Suppressor macrophage (primary cell): Measurements from ENCODE around the gene NFIX.
A peak's percentile ranks its signal among the peaks of the same experiment; 100 is the strongest.

Source experiments
- DNase-seq, 4 experiments: peaks; one replicate each; pipeline ENCODE4 v3.0.0-alpha.2; 2020 to 2022

The NFIX gene

DNA sequence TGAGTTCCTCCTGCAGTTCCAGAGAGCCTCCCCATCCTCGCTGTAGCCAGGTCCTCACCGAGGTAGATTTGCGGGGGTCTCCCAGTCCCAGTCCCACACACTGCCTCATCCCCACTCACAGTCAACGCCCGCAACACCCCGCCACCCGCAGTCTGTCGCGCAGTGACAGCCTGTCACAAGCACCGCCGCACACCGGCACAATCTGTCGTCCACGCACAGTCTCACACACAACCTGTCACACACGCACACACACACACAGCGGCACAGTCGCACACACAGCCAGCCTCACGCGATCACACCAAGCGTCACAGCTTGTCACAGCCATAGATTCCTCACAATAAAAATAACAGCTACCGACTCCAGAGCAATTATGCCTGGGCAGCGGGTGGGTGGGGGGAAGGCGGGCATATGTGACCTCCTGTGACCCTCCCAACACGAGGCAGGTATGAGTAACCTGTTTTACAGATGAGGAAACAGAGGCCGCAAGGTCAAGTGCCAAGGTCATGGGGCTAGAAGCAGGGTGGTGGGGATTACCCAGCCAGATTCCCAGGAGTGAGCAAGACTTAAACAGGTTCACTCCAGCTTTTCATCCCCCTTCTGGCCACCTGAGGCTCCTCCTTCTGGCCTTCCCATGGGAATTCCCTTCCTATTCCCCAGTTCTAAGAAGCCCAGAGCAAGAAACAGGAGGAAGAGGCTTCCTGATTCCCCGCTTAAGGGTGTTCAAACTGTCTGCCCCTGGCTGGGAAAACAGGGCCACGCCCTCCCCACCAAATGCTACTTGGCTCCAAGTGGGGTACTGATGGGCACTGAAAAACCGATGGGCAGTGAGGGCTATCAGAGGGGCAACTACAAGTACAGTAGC, 13.9 kb downstream of the NFIX start:
- no peak for DNase-seq

GRCh38 chr19:13010038-13010991, 15.0 kb downstream of the NFIX start:
- peak in 2 of 4 experiments; percentile 18 to 41 for DNase-seq

- no peak for DNase-seq
Measured at GRCh38 chr19:13010992-13011652, 15.8 kb downstream of the NFIX start.

GRCh38 chr19:13011653-13012389, 16.5 kb downstream of the NFIX start:
- peak in 1 of 4 experiments; percentile 34 for DNase-seq

DNA sequence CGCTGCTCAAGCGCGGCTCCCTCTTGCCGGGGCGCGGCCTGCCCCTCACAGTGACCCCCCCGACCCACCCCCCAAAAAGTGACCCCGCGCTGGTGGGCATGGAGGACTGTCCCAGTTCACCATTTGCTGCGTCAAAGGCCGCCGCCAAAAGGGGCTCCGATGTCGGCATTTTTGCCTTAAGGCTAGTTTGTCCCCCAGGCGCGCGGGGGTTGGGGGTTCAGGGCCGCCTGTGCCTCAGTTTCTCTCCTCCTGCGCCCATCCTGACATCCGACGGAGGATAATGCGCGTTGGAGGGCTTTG, 17.1 kb downstream of the NFIX start:
- DNase-seq, result no peak

GRCh38 chr19:13012690-13013608, 17.7 kb downstream of the NFIX start:
- DNase-seq, result peak; percentile 38 to 63 (median 56)

DNA sequence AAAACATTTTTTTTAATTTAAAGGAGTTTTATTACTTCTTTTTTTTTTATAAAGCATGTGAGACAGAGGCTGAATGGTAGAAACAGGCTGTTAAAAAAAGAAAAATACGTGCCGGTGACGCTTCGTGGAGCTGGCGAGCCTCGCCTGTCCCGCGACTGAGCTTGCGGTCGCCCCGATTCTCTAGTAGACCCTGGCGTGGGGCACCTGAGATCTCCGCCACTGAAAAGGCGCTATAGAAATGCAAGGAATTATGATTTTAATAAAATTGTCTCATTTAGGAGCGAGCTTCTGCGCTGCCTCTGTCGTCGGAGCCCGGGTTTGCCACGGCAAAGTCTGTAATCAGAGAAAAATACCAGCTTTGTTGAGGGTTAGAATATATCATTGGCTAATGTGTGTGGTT, 18.4 kb downstream of the NFIX start:
- DNase-seq, result no peak

DNA sequence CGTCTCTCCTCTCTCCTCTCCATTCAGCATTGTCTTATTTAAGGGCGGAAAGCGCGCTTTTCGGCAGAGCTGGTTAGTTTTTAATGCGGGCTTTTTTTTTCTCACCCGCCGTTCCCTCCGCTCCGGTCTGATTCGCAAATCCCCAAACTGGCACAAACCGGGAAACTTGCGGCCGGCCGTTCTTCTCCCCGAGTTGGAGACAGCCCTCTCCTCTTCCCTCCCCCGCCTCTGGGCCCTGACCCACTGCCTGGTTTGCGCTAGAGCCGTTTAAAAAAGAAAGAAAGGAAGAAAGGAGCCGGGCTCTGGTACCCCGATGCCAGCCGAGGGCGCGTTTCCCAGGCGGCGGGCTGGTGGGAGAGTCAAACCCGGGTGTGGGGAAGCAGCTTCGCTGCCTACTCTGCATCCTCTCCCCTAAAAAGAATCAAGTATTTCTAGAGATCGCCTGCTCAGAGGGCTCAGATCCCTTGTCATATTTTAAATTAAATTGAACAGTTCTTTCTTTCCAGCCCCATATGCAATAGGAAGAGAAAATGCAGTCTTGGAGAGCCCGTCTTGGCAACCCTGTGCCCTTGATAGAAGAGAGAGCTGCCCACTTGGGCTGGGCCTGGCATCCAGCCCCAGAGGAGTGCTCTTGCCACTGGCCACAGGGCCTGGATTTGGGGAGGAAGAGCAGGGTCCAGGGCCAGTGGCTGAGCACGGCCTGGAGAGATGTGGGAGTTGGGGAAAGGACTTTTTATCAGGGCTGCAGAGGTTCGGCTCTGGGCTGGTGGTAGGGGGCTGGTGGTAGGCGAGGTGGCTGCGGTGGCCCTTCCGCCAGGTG, 19.0 kb downstream of the NFIX start:
- DNase-seq, result peak in 2 of 4 experiments; percentile 38 to 46

DNA sequence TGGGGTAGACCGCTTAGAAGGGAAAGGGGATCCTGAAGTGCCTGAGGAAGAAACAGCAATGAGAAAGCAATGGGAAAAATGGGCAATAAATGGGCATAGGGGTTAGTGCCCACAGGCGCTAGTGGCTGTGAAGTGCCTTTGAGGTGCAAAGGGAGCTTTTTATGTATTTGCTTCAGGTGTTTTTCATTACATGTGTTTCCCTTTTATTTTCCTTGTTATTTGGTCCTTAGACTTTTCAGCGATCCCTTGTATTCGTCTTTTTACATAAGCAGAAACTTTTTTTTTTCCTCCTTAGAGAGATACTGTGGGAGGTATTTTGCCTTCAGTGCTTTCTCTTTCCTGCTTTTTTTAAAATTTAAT, 19.6 kb downstream of the NFIX start:
- no peak for DNase-seq

DNA sequence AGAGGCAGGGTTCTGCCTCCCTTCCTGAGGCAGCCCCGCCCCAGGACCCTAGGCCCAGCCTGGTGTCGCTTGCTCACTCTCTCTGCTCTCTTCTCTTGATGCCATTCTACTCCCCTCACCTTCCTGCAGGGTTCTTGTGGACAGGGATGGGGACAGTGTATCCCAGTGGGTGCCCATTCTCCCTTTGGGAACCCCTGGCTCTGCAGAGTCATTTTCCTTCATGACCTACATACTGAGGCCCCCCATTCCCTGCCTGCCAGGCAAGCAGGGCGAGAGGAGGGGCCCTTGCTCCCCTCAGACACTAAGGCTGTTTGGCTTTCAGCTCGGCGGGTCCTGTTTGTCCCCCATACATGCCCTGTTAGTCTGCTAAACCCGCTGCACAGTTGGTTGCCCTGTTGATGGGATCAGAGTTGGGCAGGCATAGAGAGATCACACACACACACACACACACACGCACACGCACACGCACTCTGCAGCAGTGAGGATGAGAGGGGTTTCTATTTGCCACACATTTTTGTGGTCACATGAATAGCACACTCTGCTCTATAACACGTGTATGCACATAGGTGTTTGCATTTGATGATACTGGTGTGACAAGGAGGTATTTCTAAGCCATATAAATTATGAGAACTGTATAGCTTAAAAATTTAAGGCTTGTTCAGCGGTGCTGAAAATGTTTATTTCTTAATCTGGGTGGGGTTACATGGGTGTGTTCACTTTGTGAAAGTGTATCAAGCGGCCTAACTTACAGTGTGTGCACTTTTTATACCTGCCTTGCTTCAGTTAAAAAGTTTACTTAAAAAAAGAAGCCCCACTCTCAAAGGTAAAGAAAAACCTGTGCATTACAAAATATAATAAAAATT, 20.3 kb downstream of the NFIX start:
- DNase-seq, result no peak

DNA sequence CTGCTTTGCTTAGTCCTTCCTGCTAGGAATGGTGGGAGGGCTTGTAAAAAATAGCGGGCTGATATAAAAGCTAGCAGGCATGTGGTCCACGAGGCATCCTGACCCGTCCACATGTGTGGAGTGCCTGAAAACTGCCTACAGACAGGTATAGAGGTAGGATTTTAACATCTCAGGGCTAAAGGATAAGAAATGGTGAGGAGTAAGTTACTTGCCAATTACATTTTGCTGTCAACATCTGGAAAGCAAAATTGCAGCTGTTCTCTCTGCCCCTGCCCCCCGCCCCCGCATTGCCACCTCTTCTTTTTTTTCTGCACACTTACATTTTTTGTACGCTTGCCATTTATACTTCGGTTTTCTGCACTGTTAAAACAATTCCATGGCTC, 21.0 kb downstream of the NFIX start:
- no peak for DNase-seq

- DNase-seq, result no peak
Measured at GRCh38 chr19:13016628-13017305, 21.5 kb downstream of the NFIX start.

DNA sequence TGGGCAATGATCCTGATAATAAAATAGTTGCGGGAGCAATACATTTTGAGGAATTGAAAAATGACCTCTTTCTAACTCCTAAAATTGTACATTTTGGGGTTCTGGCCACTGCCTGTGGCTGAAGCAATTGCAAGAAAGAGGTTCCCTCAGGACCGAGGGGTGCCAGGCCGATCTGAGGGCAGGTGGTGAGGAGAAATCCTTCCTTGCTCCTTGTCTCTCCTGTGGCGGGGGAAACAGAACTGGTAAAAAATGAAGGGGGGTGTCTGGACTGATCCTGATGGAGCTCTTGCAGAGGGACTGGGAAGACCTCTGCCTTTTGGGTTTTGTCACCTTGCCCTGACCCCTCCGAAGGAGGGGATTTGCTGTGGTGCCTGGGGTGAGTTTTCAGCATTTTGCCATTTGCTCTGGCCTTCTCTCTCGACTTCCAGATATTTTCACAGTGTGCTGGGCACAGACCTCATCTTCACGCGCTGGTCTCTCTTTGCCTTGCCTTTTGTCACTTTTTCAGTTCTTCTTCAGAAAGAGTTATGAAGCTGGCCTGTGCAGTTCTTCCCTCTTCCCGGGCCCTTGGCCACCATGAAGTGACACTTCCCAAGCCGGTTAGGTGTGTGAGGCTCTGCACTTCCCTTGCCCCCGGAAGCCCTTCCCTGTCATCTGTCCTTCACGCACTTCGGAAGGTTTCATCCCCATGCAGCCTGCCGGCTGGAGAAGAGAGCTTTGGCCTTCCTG, 22.2 kb downstream of the NFIX start:
- DNase-seq, result no peak

- no peak for DNase-seq
Measured at GRCh38 chr19:13018035-13018914, 23.0 kb downstream of the NFIX start.

- DNase-seq, result no peak
Measured at GRCh38 chr19:13019332-13019731, 24.1 kb downstream of the NFIX start.

GRCh38 chr19:13020002-13020414, 24.7 kb downstream of the NFIX start:
- DNase-seq, result no peak
